GM12801 (cell line): ENCODE data around the gene RSPO3.

Experiments used
- CTCF ChIP-seq: IDR thresholded peaks from one replicate; pipeline ENCODE4 v1.5.1; 2011; ENCODE audit warnings: control low read depth; ENCODE audit not compliant: insufficient read length; ENCODE audit errors: extremely low read depth

RSPO3 gene

GRCh38 chr6:127118298-127119101, at the start of gene RSPO3:
RSPO3 (plus strand) TSS chr6:127118671; CDS start chr6:127119193, 522 bp downstream.
- TF ChIP-seq CTCF: no peak

- no peak for TF ChIP-seq CTCF
Observed at GRCh38 chr6:127069659-127070279, 48.7 kb upstream of the RSPO3 start.

- TF ChIP-seq CTCF: no peak
Observed at GRCh38 chr6:127073222-127073621, 45.2 kb upstream of the RSPO3 start.

- no peak for TF ChIP-seq CTCF
Observed at GRCh38 chr6:127076466-127076865, 42.0 kb upstream of the RSPO3 start.

- no peak for TF ChIP-seq CTCF
Observed at GRCh38 chr6:127077886-127078285, 40.6 kb upstream of the RSPO3 start.

GRCh38 chr6:127078669-127079068, 39.8 kb upstream of the RSPO3 start:
- TF ChIP-seq CTCF: no peak

- TF ChIP-seq CTCF: no peak
Observed at GRCh38 chr6:127079681-127080080, 38.8 kb upstream of the RSPO3 start.
